ENCODE measurements around the gene LRRC46.

Gene LRRC46

DNA sequence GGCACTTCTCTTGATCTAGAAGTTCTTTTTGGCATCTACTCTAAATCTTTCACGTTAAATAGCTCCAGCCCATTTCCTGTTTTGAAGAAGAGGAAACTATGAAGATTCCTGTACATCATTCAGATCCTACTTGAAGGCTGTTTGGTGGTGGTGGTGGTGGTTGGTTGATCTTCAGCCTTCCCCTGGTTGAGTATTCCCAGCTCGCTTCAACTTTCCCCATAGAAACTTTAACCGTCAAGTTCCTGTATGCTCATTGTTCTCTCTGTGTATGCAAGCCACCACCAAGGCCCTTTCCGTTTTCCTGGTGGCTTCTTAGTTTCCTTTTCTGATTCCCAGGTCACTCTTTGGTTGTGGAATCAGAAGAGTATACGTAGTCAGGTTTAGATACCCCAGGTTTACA is 3.3 kb downstream of the LRRC46 start:
- DNase-seq = no peak

DNA sequence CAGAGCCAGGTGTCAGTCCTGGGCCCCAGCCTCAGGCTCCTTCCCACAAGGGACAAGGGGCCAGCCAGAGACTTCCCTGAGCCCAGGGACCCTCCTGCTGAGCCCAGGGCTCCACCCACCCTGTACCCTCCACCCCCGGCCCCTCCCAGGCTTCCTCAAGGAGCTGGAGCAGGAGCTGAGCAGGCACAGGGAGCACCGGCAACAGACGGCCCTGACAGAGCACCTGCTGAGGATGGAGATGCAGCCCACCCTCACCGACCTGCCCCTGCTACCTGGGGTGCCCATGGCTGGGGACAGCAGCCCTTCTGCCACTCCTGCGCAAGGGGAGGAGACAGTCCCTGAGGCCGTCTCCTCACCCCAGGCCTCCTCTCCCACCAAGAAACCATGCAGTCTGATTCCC is 5.1 kb downstream of the LRRC46 start:
- DNase-seq = no peak

DNA sequence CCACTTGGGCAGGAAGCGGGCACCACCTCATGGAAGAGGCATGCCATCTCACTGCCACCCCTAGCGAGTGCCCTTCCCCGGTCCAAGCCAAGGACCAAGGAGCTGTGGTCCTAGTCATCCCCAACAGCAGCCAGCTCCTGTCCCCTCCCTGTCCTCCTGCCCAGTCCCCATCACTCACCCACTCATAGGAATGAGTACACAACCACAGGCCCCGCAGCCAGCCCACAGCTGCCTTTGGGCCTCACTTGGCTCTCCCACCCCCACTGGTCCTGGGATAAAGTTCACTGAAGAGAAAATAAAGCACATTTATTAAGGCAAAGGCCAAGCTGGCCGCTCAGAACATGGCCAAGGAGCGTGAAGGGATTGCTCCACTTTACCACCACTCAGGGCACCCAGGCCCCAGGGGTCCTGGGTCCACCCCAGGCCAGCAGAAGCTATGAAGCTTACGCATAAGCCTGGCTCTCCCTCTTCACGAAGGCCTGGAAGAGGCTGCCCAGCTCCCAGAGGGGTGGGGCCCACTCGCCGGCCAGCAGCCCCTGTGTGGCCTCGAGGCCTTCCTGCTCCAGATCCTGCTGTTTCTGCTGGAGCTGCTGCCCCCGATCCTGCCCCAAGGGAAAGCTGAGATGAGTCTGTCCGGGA is 6.0 kb downstream of the LRRC46 start:
- DNase-seq = no peak

DNA sequence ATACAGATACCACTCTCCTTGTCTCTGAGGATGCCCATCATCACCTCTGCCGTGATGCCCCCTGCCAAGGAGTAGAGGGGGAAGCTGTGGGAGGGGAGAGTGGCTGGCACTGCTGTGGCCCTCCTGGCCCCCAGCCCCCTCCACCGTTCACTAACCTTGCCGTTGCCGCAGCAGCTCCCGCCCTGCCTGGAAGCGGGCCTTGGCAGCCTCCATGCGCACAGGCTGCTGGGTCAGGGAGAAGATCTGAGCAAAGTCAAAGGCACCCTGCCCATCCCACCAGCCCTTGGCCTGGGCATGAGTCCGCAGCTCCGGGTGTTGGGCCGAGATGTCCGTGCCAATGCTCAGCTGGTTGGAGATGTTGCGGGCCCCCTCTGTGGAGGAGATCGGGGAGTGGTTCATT is 7.2 kb downstream of the LRRC46 start:
- DNase-seq = no peak

DNA sequence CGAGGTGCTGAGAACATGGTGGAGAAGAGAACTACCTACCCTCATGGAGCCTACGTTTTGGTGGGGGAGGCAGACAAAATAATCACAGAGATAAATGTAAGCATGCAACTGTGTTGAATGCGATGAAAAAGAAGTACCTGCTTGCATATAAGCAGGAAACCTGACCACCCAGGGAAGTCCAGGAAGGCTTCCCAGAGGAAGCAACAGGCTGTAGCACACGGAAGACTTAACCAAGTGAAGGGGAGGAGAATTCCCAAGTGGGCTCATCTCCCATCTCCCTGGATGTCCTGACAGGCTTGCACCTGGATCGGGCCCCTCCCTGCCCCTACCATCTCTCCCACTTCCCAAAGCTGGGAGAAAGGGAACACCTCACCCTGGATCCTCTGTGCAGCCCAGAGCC is 7.6 kb downstream of the LRRC46 start:
- no peak for DNase-seq

DNA sequence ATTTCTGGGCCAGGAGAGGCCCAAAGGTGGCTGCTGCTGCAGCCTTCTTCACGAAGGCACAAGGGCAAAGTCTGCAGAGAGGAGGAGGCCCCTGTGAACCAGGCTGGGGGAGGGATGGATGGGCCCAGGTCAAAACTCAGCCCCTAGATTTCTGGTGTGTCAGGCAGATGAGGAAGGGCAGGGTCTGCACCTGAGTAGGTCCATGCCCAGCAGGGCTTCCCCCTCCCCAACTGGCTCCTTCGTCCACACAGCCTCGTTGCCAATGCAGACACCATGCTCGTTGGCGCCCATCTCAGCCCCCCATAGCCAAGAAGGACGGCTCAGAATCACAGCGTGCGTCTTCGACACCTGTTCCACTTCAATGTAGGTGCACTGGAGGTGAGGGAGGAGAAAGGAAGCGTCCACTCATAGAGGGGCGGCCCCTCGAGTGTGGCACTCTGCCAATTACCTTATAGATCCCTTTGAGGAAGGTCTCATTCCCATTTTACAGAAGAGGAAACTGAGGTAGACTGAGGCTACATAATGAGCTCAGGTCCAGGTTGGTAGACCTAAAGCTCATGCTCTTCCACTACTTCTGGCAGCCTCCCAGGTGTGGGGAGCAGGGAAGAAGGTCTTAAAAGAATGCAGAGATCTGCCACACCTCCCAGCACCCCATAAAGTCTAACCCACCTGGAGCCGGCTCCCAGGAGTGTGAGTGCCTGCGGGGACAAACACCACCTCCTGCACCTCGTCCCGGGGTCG is 8.7 kb downstream of the LRRC46 start:
- no peak for DNase-seq

DNA sequence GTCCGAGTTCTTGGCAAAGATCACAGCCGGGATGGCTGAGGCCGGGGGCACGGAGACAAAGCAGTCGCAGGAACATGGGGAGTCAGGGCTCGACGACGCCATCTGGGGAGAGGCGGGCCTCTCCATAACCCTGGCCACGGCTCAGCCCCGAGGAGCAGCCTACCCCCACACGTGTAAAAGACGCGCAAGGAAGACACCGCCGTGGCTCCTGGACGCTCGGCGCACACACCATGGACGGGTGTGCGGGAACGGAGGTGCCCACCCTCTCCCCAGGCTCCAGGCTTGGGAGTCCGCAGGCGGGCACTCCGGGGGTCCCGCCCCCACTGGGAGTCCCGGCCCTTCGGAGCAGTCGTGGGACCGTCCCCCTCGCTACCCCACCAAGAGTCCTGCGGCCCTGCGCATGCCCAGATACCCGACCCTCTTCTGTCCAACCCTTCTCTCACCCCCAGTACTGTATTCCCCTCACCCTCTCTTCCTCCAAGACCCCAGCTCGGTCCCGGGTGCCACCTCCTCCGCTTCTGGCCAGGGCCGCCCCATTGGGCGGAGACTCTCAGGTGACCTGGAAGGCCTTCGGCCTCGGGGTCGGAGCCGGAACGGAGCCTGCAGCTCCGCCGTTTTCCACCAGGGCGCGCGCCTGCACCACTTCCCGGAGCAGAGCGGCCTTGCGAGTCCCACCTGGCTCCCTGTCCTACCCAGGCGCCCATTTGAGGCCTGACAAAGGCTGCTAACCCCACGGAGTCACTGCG is 9.4 kb downstream of the LRRC46 start, which contains the start of gene SCRN2:
Gene SCRN2, minus strand, starts transcription at position 532 of the 746 bp plus-strand sequence. Its CDS starts 430 bp downstream, at position 102.
- DNase-seq = peak; percentile 80

DNA sequence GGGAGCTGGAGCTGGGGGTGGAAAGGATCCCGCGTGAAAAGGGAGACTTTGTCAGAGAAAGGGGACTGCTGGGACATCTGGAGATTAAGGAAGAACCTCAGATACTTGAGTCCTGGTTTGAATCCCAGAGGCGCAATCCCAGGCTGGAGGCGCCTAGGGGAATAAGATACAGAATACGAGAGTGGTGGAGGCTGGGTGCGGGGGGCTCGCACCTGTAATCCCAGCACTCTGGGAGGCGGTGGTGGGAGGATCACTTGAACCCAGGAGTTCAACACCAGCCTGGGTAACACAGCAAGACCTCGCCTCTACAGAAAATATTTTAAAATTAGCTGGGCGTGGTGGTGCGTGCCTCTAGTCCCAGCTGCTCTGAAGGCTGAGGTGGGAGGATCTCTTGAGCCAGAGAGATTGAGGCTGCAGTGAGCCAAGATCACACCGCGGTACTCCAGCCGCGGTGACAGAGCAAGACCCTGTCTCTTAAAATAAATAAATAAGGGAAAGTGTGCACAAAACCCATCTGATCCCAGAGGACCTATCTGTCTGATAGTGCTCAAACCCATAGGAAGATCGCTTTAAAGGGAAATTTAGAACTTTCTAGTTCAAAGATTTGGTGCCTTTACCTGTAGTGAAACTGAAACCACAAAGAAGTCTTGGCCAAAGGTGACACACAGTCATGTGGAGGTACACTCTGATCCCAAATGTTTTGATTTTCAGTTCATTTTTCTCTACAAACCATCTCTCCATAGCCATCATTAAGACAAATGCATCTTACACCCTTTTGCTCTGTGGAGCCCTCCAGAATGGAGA is 10.2 kb downstream of the LRRC46 start:
- DNase-seq = no peak

DNA sequence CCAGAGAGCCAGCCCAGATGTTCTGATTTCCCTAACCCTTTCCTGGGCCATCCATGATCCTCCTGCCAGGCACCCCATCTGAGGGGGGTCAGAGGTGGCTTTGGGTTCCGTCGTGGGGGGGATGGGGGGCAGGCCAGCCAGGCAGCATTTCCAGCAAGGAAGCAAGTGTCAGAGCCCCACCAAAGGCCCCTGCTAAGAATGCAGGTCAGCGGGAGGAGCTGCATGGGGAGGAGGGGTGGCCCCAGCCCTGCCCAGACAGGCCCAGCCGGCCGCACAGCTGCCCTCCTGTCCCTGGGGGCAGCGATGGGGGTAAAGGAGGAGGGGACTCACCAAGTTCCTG is 11.9 kb downstream of the LRRC46 start:
- no peak for DNase-seq

DNA sequence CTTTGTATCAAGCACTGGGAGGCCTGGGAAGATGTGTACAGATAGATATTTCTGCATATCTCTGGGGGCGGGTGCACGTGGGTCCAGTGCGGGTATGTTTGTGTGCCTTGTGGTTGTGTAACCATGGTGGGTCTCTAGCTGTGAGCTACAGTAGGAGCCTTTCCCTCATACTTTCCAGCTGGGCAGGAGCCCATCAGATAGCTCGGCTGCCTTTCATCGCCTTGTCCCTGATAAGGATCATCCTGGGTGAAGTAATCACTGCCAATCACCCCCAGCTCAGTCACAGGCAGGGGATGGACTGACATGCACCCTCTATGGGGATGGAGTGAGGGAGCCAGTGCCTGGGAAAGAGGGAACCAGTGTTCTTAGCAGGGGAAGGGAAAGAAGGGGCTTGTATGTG is 12.8 kb downstream of the LRRC46 start:
- no peak for DNase-seq

DNA sequence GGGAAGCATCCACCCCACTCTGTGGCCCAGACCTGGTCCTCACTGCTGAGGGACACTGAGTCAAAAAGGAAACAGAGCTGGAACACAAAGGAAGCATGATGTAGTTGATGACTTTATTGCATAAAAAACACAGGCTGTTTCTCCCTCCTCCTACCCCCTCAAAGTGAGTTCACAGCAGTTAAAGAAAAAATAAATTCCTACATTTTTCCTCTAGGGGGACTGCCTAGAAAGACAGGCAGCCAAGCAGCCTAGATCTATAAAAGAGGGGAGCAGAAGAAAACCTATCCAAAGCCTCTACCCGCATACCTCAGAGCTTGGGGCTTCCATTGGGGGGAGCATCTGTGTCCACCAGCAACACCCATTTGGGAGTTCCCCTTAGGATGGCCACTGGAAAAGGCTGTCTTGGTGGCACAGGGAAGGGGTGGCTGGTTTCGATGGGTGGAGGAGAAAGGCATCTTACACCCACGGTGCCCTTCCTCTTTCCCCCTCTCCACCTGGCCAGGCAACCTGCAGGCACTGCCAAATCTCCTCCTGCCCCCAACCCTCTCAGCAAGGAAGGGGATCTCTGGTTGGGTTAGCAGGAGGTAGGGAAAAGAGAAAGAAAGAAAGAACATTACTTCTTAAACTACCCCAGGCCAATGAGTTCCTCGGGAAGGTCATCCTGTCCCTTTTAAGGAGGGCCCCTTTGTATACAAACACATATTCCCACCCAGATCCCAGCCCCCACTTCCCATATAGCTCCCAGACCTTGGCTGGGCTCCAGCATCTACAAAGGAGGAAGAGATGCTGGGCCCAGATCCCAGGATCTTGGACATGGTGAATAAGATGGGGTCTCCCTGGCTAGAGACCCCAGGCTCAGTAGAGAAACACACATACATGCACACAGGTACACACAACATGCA is 13.6 kb downstream of the LRRC46 start:
- DNase-seq = peak; percentile 33

DNA sequence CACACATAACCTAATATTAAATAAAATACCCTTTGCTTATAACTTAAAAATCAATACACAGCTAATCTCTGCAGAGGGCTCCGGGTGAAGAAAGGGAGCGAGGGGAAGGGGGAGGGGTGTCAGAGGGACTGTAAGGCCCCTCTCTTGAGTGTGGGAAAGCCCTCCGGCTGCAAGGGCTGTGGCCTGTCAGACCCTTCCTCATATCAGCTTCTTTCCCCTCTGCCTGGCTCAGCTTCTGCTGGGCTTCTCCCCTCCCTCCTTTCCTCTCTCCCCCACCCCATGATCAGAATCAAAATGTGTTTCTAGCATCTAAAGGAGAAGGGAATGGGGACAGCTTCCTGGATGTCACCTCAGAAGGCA is 14.2 kb downstream of the LRRC46 start:
- DNase-seq = no peak

DNA sequence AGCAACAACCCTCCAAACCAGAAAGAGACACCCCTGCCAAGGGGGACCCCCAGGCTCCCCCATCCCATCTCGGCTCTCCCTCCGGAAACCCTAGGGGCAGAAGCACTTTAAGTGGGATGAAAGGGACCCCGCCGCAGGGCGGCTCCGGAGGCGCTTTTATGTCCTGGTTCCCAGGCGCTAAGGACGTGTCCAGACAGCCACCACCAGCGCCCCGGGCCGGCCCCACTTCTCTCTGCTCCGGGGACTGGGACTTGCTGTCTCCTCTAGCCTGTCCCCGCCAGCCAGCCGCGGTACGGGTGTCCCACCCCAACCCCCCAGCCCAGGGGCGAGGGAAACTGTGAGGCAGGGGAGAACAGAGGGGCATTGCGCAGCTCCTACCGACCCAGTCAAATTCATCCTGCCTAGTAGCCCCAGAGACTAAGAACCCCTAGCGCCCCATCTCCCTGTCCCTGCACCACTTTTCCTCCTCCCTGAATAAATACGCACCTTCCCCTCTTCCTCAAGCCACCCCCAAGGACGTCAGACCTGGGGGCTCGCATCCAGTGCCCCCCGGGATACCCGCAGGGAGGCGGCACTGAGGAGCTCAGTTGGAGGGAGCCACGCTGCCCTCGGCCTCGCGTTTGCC is 15.4 kb downstream of the LRRC46 start:
- no peak for DNase-seq

DNA sequence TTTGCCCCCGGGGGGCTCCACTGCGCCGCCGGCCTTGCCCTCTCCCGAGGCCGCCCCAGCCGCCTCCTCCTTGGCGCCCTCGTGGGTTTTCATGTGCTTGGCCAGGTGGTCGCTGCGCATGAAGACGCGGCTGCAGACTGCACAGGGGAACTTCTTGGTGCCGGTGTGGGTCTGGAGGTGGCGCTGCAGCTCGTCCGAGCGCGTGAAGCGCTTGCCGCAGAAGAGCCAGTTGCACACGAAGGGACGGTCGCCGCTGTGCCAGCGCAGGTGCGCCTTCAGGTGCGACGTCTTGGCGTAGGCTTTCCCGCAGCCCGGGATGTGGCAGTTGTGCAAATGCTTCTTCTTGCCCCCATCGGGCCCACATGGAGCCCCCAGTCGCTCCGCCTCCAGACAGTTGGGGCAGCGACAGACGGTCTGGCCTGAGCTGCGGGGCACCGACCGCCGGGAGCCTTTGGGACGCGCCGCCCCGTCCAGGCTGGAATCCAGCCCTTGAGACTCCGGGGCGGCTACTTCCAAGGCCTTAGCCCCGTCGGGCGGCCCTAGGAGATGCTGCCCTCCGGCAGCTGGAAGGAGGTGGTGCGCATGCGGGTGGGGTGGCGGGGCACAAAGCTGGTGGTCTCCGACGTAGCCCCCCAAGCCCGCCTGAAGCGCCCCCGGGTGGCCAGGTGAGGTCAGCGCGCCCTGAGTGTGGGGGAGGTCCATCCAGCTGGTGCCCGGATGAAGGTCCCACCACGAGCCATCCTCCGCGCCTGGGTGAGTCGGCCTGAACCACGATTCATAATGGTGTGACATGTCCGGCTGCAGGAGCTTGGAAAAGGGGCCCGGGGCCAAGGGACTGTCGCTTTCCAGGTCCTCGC is 16.1 kb downstream of the LRRC46 start:
- peak; percentile 5 for DNase-seq

DNA sequence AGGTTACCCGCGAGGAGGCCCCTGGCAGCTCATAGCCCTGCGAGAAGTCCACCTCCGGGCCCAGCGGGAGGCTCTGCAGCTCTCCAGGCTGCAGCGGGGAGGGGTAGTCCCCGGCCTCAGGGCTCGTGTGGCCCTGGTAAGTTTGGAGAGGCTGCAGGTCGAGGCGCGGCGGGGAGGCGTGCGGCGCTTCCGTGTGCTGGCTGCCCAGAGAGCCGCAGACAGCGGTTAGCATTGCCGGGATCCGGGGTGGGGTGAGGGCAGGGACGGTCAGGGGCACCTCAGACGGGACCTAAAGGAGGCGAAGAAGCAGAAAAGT is 16.7 kb downstream of the LRRC46 start:
- no peak for DNase-seq

DNA sequence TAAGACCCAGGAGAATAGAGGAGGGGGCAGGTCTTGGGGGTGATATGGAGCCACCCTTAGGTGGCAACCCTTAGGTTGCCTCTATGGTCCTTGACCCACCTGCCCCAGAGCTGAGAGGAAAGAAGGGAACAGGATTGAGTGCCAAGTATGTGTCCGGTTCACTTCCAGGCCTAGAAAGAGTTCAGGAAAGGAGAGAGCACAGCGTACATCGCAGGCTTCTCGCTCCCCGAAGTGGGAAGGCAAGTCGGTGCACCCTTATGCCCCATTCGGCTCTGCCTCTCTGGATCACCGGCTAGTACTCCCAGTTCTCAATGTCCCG is 18.9 kb downstream of the LRRC46 start:
- no peak for DNase-seq

DNA sequence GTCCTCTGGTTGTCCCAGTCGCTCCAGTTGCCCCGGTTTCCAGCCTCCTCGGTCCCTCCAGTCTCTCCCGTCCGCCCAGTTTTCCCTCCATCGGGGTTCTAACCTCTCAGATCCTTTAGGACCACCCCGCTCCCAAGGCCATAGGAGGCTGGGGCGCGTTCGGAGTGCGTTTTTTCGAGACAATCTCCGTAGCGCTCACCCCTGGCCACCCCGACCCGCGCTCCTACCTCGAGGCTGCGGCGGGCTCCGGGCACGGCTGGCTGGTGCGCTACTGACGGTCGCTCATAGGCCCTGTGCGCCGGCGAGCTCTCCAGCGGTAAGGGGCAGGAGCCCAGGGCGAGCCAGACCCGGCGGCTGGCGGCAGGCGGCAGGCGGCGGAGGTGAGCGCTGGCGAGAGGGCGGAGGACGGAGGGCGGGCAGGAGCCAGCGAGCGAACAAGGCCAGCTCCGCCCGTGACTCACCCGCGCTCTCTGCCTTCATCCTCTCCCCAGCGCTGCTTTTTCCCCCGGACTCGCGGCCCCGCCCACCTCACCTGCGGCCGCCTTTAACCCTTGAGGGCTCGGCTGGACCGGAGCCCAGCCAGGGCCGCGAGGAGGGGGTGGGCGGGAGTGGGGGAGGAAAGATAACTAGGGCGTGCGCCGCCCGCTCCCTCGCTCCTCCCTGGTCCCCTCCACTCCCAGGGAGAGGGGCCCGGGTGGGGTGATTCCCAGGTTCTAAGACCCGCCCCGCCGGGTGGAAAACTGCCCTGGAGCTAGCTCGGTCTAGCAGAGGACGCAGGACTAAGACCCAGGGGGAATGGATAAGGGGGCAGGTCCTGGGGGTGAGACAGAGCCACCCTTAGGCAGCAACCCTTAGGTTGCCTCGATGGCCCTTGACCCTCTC is 19.5 kb downstream of the LRRC46 start, which contains the start of gene SP6:
Gene SP6, minus strand, starts transcription at position 472 of the 882 bp plus-strand sequence. CDS start 2,734 bp downstream, outside the sequence.
- DNase-seq = no peak

DNA sequence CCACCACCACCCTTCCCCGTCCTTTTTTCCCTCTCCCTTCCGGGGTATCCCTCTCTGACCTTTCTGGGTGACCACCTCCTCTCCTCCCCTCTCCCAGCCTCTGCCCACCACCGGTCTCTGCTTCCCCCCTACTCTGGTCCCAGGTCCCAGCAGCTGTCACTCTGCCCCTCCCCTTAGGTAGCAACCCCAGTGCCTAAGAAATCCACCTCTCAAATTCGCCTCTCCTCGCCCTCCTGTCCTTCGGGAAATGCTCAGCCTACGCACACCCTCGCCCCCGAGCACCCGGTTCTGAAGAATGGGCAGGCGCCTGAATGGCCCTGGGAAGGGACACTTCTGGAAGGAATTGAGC is 20.3 kb downstream of the LRRC46 start:
- no peak for DNase-seq

DNA sequence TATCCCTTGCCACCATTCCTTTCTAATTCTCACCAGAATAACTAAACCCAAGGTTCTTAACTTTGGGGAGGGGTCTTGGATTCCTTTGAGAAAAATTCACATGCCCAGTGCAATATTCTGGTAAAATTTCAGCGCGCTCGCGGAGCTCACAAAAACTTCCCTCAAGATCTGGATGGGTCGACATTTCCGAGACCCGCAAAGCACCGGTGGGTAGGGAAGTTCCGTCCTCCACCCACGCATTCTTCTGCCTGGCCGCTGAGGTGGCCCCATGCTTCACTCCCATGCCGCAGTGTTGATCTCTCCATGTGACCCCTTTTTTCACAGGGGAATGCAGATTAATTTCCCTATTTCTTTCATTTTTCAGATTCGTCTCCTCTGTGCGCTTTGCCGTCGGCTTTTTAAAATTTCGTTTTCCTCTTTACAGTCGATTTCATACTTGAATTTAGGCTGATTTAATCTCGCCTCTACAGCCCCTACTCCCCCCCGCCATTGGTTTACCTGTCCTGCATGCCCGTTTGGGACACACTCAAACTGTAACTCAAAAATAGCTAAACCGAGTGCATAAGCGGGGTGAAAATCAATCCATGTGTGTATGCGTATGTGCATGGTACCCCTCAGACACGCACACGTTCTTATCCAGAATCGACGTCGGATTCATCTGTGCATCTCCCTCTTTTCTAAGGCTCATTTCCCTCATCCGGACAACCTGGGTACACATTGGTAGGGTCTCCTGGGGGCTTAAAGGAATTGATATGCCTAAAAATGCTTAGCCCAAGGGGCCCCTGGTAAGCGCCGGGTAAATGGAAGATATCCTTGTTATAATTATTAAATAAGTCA is 20.9 kb downstream of the LRRC46 start:
- peak; percentile 44 for DNase-seq
